IMR-90 (cell line): ENCODE measurements around the gene RALGAPA1. TPM values are rescaled to one million over a fixed set of nuclear protein-coding genes. Genes with fewer than 3 reads are reported as not detected.

ENCODE experiments used
- ATAC-seq: fragments of 200-7000 bp; cut with Tn5 transposase; 2 replicates; pipeline ENCODE4 v1.9.1; 2020; ENCODE audit warnings: low read depth, mild to moderate bottlenecking, moderate library complexity
- BruUV-seq: library from RNA; stranded (reverse); fragments of 400-500 nt; replicated peaks from 2 replicates; lab custom pipeline; 2021; lab: Mats Ljungman, UMichigan
- CTCF ChIA-PET: fragments of 300-600 bp; formaldehyde crosslinking; extraction: SDS; loops from one replicate; lab custom pipeline; 2021; ENCODE audit warnings: antibody characterized with exemption; lab: Yijun Ruan, JAX
- POLR2A ChIA-PET: fragments of 300-600 bp; sonication (Branson Sonifier 250); formaldehyde crosslinking; loops from one replicate; lab custom pipeline; 2022; ENCODE audit warnings: antibody characterized with exemption; ENCODE audit not compliant: unreplicated experiment; lab: Charles Lee
- DNase-seq: peaks from one replicate; pipeline ENCODE4 v3.0.0; 2013
- H2AFZ ChIP-seq: replicated peaks from 2 replicates; pipeline ENCODE3; 2013; ENCODE audit warnings: low read length, mild to moderate bottlenecking; ENCODE audit not compliant: poor library complexity
- H2AK5ac ChIP-seq: 2 replicates; pipeline ENCODE4 v1.6.1; 2013; ENCODE audit warnings: low read depth, low read length, inconsistent platforms
- H2AK9ac ChIP-seq: replicated peaks from 2 replicates; pipeline ENCODE3; 2013; ENCODE audit warnings: mild to moderate bottlenecking, low read depth, low read length, moderate library complexity; ENCODE audit not compliant: poor library complexity
- H2BK120ac ChIP-seq: 2 replicates; pipeline ENCODE4 v1.6.1; 2013; ENCODE audit warnings: low read depth, low read length, inconsistent platforms
- H2BK15ac ChIP-seq: 3 replicates; pipeline ENCODE4 v1.6.1; 2013; ENCODE audit warnings: low read depth, low read length, inconsistent platforms
- H2BK20ac ChIP-seq: 2 replicates; pipeline ENCODE4 v1.6.1; 2013; ENCODE audit warnings: low read depth, mild to moderate bottlenecking, inconsistent platforms, low read length, moderate library complexity
- H2BK5ac ChIP-seq: 2 replicates; pipeline ENCODE4 v1.6.1; 2013; ENCODE audit warnings: mild to moderate bottlenecking, low read depth, low read length, inconsistent platforms; ENCODE audit not compliant: poor library complexity, severe bottlenecking
- H3K14ac ChIP-seq: replicated peaks from 2 replicates; pipeline ENCODE4 v1.6.1; 2013; ENCODE audit warnings: low read depth, low read length, inconsistent platforms
- H3K18ac ChIP-seq: 2 replicates; pipeline ENCODE4 v1.6.1; 2013; ENCODE audit warnings: low read depth, low read length, control low read depth
- H3K23ac ChIP-seq: 2 replicates; pipeline ENCODE4 v1.6.1; 2013; ENCODE audit warnings: low read depth, low read length, inconsistent platforms
- H3K27ac ChIP-seq: 2 replicates; pipeline ENCODE4 v1.5.1; 2013; ENCODE audit warnings: mild to moderate bottlenecking, control low read depth, low read length; ENCODE audit not compliant: insufficient read depth
- H3K27me3 ChIP-seq: 2 replicates; pipeline ENCODE4 v1.6.1; 2013; ENCODE audit warnings: low read length; ENCODE audit not compliant: control insufficient read depth, insufficient read depth
- H3K36me3 ChIP-seq: 2 replicates; pipeline ENCODE4 v1.6.1; 2013; ENCODE audit warnings: low read length, mixed read lengths; ENCODE audit not compliant: control insufficient read depth, insufficient read depth
- H3K4ac ChIP-seq: 2 replicates; pipeline ENCODE4 v1.6.1; 2013; ENCODE audit warnings: low read depth, low read length, inconsistent platforms
- H3K4me1 ChIP-seq: 2 replicates; pipeline ENCODE4 v1.6.1; 2013; ENCODE audit warnings: low read length, mixed read lengths; ENCODE audit not compliant: control insufficient read depth, insufficient read depth
- H3K4me2 ChIP-seq: 2 replicates; pipeline ENCODE4 v1.6.1; 2013; ENCODE audit warnings: low read depth, mild to moderate bottlenecking, control low read depth, low read length, moderate library complexity
- H3K4me3 ChIP-seq: 2 replicates; pipeline ENCODE4 v1.5.1; 2013; ENCODE audit warnings: low read depth, mild to moderate bottlenecking, control low read depth, low read length, moderate library complexity; ENCODE audit not compliant: insufficient read depth
- H3K56ac ChIP-seq: 2 replicates; pipeline ENCODE4 v1.6.1; 2013; ENCODE audit warnings: low read length, inconsistent platforms; ENCODE audit not compliant: insufficient read depth; ENCODE audit errors: extremely low read depth
- H3K79me1 ChIP-seq, 2 experiments: 2 replicates each; pipeline ENCODE4 v1.6.1; 2013; ENCODE audit warnings: low read length in 2 of 2, inconsistent platforms in 1 of 2, low read depth in 1 of 2
- H3K9ac ChIP-seq: 2 replicates; pipeline ENCODE4 v1.6.1; 2013; ENCODE audit warnings: low read depth, low read length, control low read depth
- H3K9me1 ChIP-seq: 2 replicates; pipeline ENCODE4 v1.6.1; 2013; ENCODE audit warnings: low read length, inconsistent platforms; ENCODE audit not compliant: insufficient read depth
- H3K9me3 ChIP-seq: 2 replicates; pipeline ENCODE4 v1.6.1; 2013; ENCODE audit warnings: low read length; ENCODE audit not compliant: control insufficient read depth, insufficient read depth
- H4K20me1 ChIP-seq: 2 replicates; pipeline ENCODE4 v1.6.1; 2013; ENCODE audit warnings: low read length, inconsistent platforms; ENCODE audit not compliant: insufficient read depth
- H4K5ac ChIP-seq: 2 replicates; pipeline ENCODE4 v1.6.1; 2013; ENCODE audit warnings: mild to moderate bottlenecking, low read depth, low read length, control low read depth
- H4K8ac ChIP-seq, 2 experiments: 2 replicates each; pipeline ENCODE4 v1.6.1; 2013; ENCODE audit warnings: low read depth in 2 of 2, low read length in 2 of 2, control low read depth in 1 of 2, inconsistent platforms in 1 of 2
- H4K91ac ChIP-seq: 2 replicates; pipeline ENCODE4 v1.6.1; 2013; ENCODE audit warnings: low read depth, low read length, inconsistent platforms; ENCODE audit not compliant: insufficient read depth
- BHLHE40 ChIP-seq: fragments of 150-350 bp; IDR thresholded peaks from 2 replicates; pipeline ENCODE4 v1.6.1; 2016; ENCODE audit warnings: mild to moderate bottlenecking, low read depth, low read length
- CEBPB ChIP-seq: IDR thresholded peaks from 2 replicates; pipeline ENCODE4 v1.6.1; 2012; ENCODE audit warnings: low read depth, low read length, improper control_type of control experiment
- CHD1 ChIP-seq: IDR thresholded peaks from 2 replicates; pipeline ENCODE4 v1.6.1; 2012; ENCODE audit warnings: low read depth, low read length, improper control_type of control experiment
- MAFK ChIP-seq: IDR thresholded peaks from 2 replicates; pipeline ENCODE4 v1.6.1; 2012; ENCODE audit warnings: low read depth, low read length, improper control_type of control experiment
- MAZ ChIP-seq: IDR thresholded peaks from 2 replicates; pipeline ENCODE4 v1.6.1; 2012; ENCODE audit warnings: low read depth, mild to moderate bottlenecking, low read length, improper control_type of control experiment, moderate library complexity, borderline replicate concordance
- MXI1 ChIP-seq: IDR thresholded peaks from 2 replicates; pipeline ENCODE4 v1.6.1; 2012; ENCODE audit warnings: low read depth, mild to moderate bottlenecking, low read length, moderate library complexity, borderline replicate concordance
- NFE2L2 ChIP-seq: fragments of 150-350 bp; IDR thresholded peaks from 2 replicates; pipeline ENCODE4 v1.6.1; 2016; ENCODE audit warnings: low read depth, mild to moderate bottlenecking, low read length
- POLR2A ChIP-seq: IDR thresholded peaks from 2 replicates; pipeline ENCODE4 v1.6.1; 2012; ENCODE audit warnings: mild to moderate bottlenecking, low read depth, low read length
- RCOR1 ChIP-seq: IDR thresholded peaks from 2 replicates; pipeline ENCODE4 v1.6.1; 2012; ENCODE audit warnings: mild to moderate bottlenecking, low read length, improper control_type of control experiment; ENCODE audit not compliant: insufficient replicate concordance
- RFX5 ChIP-seq: IDR thresholded peaks from 2 replicates; pipeline ENCODE4 v1.8.0; 2012; ENCODE audit warnings: low read depth, mild to moderate bottlenecking, low read length, moderate library complexity
- SMC3 ChIP-seq: fragments of 150-350 bp; IDR thresholded peaks from 2 replicates; pipeline ENCODE4 v1.6.1; 2016; ENCODE audit warnings: low read depth, mild to moderate bottlenecking, antibody characterized with exemption, low read length, moderate library complexity
- WGBS, 2 experiments: methylation state at CpG; one replicate each; pipeline versions ENCODE4 v1.1.5 to v1.1.7; 2013; ENCODE audit warnings: missing lambda C conversion rate in 2 of 2; ENCODE audit not compliant: insufficient read length in 1 of 2; ENCODE audit errors: extremely low coverage in 2 of 2; 5-methylcytosine and 5-hydroxymethylcytosine counted together
- dilution Hi-C: fragments of 300-500 bp; cut with HindIII; formaldehyde crosslinking; loops from one replicate; pipeline ENCODE4 v1.14.3; 2018; ENCODE audit warnings: low sequenced_read_pairs; ENCODE audit not compliant: unreplicated experiment
- in situ Hi-C: fragments of 300-500 bp; cut with MboI; formaldehyde crosslinking; loops from 3 replicates; pipeline ENCODE4 v1.14.3; 2019; ENCODE audit warnings: low sequenced_read_pairs, inconsistent platforms, mixed read lengths
- intact Hi-C: fragments of 100-400 bp; cut with micrococcal nuclease; formaldehyde crosslinking; loops from 2 replicates; pipeline ENCODE4 v1.10.0; 2022
- polyA plus RNA-seq, 3 experiments: library from polyadenylated mRNA; depleted of rRNA; stranded (reverse); fragments of >200 nt; gene quantifications; 2 replicates each; pipeline ENCODE4 v1.2.3, GENCODE V29; 2012; ENCODE audit warnings: low replicate concordance in 1 of 3
- total RNA-seq: library from RNA; depleted of rRNA; stranded (reverse); fragments of >200 nt; gene quantifications from 2 replicates; pipeline ENCODE4 v1.2.3, GENCODE V29; 2012
- TF ChIP-seq, protein P1 (sequence below): fragments of 150-350 bp; IDR thresholded peaks from 2 replicates; pipeline ENCODE4 v1.6.1; 2017; ENCODE audit warnings: mild to moderate bottlenecking, antibody characterized with exemption, low read length, low read depth
- TF ChIP-seq, protein P2 (sequence below): fragments of 150-350 bp; IDR thresholded peaks from 2 replicates; pipeline ENCODE4 v1.6.1; 2016; ENCODE audit warnings: low read depth, mild to moderate bottlenecking, low read length, moderate library complexity, borderline replicate concordance

Gene RALGAPA1
- total and polyA plus RNA-seq, 2 of the 4 experiments (the other 2 are of a cell fraction) = 5.1 to 25.6 TPM

DNA sequence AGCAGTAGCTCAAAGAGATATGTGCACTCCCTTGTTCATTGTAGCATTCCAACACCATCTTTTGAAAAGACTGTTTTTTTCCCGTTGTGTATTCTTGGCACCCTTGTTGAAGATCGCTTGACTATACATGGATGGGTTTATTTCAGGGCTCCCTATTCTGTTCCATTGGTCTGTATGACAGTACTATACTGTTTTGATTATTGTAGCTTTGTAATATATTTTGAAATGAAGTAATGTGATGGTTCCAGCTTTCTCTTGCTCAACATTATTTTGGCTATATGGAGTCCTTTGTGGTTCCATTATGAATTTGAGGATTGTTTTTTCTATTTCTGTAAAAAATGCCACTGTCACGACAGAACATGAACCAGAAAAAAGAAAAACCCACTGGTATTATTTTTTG, 42.7 kb upstream of the RALGAPA1 start:
- H3K18ac ChIP-seq = no peak overlapping the region
- no peak overlapping the region for H4K5ac ChIP-seq
- no peak overlapping the region for H4K91ac ChIP-seq
- no peak overlapping the region for H3K4ac ChIP-seq
- DNase-seq = no peak
- H4K20me1 ChIP-seq = no peaks in the 10 kb centered on the region
- no peak overlapping the region for H3K4me3 ChIP-seq
- TF ChIP-seq RFX5 = no peak
- TF ChIP-seq POLR2A = no peak
- TF ChIP-seq NFE2L2 = no peak
- TF ChIP-seq MAFK = no peak
- no peak for TF ChIP-seq SMC3
- TF ChIP-seq MXI1 = no peak
- no peak for TF ChIP-seq BHLHE40
- no peak for TF ChIP-seq MAZ
- TF ChIP-seq, protein P1, sequence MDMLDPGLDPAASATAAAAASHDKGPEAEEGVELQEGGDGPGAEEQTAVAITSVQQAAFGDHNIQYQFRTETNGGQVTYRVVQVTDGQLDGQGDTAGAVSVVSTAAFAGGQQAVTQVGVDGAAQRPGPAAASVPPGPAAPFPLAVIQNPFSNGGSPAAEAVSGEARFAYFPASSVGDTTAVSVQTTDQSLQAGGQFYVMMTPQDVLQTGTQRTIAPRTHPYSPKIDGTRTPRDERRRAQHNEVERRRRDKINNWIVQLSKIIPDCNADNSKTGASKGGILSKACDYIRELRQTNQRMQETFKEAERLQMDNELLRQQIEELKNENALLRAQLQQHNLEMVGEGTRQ = no peak
- no peak for TF ChIP-seq CHD1
- TF ChIP-seq, protein P2, sequence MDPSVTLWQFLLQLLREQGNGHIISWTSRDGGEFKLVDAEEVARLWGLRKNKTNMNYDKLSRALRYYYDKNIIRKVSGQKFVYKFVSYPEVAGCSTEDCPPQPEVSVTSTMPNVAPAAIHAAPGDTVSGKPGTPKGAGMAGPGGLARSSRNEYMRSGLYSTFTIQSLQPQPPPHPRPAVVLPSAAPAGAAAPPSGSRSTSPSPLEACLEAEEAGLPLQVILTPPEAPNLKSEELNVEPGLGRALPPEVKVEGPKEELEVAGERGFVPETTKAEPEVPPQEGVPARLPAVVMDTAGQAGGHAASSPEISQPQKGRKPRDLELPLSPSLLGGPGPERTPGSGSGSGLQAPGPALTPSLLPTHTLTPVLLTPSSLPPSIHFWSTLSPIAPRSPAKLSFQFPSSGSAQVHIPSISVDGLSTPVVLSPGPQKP = no peak
- no peak for TF ChIP-seq RCOR1
- no peak for TF ChIP-seq CEBPB
- no peak overlapping the region for H3K56ac ChIP-seq
- ChIA-PET POLR2A (interaction anchor here (0.7 kb wide), 1 partner anchor 9 kb away, joined by 7 read pairs; no protein-coding TSS in a partner anchor), CTCF (no interaction called here)
- peaks cover 0 to 3% of the 10 kb centered on the region in 2 experiments; a peak in 2 of 4 replicates for H3K79me1 ChIP-seq
- ATAC-seq = no peak
- in situ Hi-C loops = no loop called here
- H4K8ac ChIP-seq = no peak overlapping the region
- no peak overlapping the region for H3K9ac ChIP-seq
- no TSS peak for BruUV-seq
- no peak overlapping the region for H2BK15ac ChIP-seq
- no peak overlapping the region for H2AFZ ChIP-seq
- no peak overlapping the region for H2BK120ac ChIP-seq
- dilution Hi-C loops = no loop called here
- H3K23ac ChIP-seq = no peak overlapping the region
- no peak overlapping the region for H2AK5ac ChIP-seq
- 0 out of 2 replicates have a peak, but pooled peaks cover 3% of the 10 kb centered on the region for H3K9me3 ChIP-seq
- no peak overlapping the region for H2BK5ac ChIP-seq
- no peak overlapping the region for H2BK20ac ChIP-seq
- no peak overlapping the region for H2AK9ac ChIP-seq
- no CpG with 5 or more reads among the region's 3 CpGs for WGBS, 2 experiments
- no peaks in the 10 kb centered on the region for H3K4me1 ChIP-seq
- no peak overlapping the region for H3K4me2 ChIP-seq
- H3K36me3 ChIP-seq = peaks cover 3% of the 10 kb centered on the region; the same call in 1 of the 2 replicates
- intact Hi-C loops = no loop called here
- H3K27ac ChIP-seq = no peak overlapping the region
- no peaks in the 10 kb centered on the region; the same call in 1 of the 2 replicates for H3K9me1 ChIP-seq
- no peak overlapping the region for H3K14ac ChIP-seq
- H3K27me3 ChIP-seq = no peaks in the 10 kb centered on the region
